Sigmoid colon (tissue), 7 donors: Measurements from ENCODE around the gene SYT15. TPM values are rescaled to one million over a fixed set of nuclear protein-coding genes. Genes with fewer than 3 reads are reported as not detected.

Experiments used
- DNase-seq: peaks from one replicate; pipeline ENCODE4 v3.0.0-alpha.2; 2019
- H3K27ac ChIP-seq, 4 donors: fragments of 200-600 bp; sonication (generic); one replicate each; pipeline ENCODE4 v1.5.1; 2016 to 2019; ENCODE audit warnings: mild to moderate bottlenecking in 1 of 4
- H3K27me3 ChIP-seq, 3 donors: fragments of 200-600 bp; sonication (generic); one replicate each; pipeline ENCODE4 v1.5.1; 2019; ENCODE audit warnings: mild to moderate bottlenecking in 1 of 3
- H3K36me3 ChIP-seq, 4 donors: fragments of 200-600 bp; sonication (generic); one replicate each; pipeline ENCODE4 v1.5.1; 2016 to 2019
- H3K4me1 ChIP-seq, 4 donors: fragments of 200-600 bp; sonication (generic); one replicate each; pipeline ENCODE4 v1.5.1; 2017 to 2019
- H3K4me3 ChIP-seq, 4 donors: fragments of 200-600 bp; sonication (generic); one replicate each; pipeline ENCODE4 v1.5.1; 2017 to 2019; ENCODE audit warnings: mild to moderate bottlenecking in 2 of 4, moderate library complexity in 1 of 4
- H3K9me3 ChIP-seq, 4 donors: fragments of 200-600 bp in 3 of 4; sonication (generic) in 3 of 4; one replicate each; pipeline versions ENCODE4 v1.5.1 to v1.6.1; 2013 to 2019
- EP300 ChIP-seq, 4 donors: sonication (generic); formaldehyde crosslinking; IDR thresholded peaks; one replicate each; pipeline ENCODE4 v1.6.1; 2017; ENCODE audit warnings: antibody characterized with exemption in 4 of 4
- POLR2A ChIP-seq, 2 donors: fragments of 450-650 bp; IDR thresholded peaks; one replicate each; pipeline ENCODE4 v1.6.1; 2016; ENCODE audit warnings: antibody characterized with exemption in 2 of 2, mild to moderate bottlenecking in 2 of 2, moderate library complexity in 2 of 2
- POLR2AphosphoS5 ChIP-seq, 4 donors: sonication (generic); formaldehyde crosslinking; IDR thresholded peaks; one replicate each; pipeline ENCODE4 v1.6.1; 2017; ENCODE audit warnings: antibody characterized with exemption in 4 of 4
- WGBS, 2 donors: extraction: QIAGEN DNeasy Blood & Tissue Kit; methylation state at CpG; one replicate each; pipeline ENCODE4 v1.1.7; 2013; 5-methylcytosine and 5-hydroxymethylcytosine counted together
- intact Hi-C: fragments of 100-400 bp; cut with DNase I; formaldehyde crosslinking; loops from one replicate; pipeline ENCODE4 v1.15.1; 2023
- polyA plus RNA-seq, 3 donors: library from polyadenylated mRNA; stranded (reverse); fragments of 200-250 nt; gene quantifications; one replicate each; pipeline ENCODE4 v1.2.3, GENCODE V29; 2013
- total RNA-seq, 4 donors: library from RNA; depleted of rRNA; stranded (reverse); fragments of >200 nt; gene quantifications; one replicate each; pipeline ENCODE4 v1.1.0, GENCODE V29; 2016
- TF ChIP-seq, protein P1 (sequence below), 4 experiments: fragments of 450-650 bp in 3 of 4; fragments of 200-600 bp in 1 of 4; IDR thresholded peaks; one replicate each; pipeline ENCODE4 v1.5.1; 2016 to 2019; ENCODE audit warnings: antibody characterized with exemption in 4 of 4, mild to moderate bottlenecking in 3 of 4, moderate library complexity in 2 of 4
- donor health status: healthy with polysubstance abuse.
- donor health status: Bipolar disorder and iron deficiency.
- donor health status: healthy.

SYT15 gene
- total and polyA plus RNA-seq, 7 donors: 0.81 to 1.7 (median 1.2) TPM

DNA sequence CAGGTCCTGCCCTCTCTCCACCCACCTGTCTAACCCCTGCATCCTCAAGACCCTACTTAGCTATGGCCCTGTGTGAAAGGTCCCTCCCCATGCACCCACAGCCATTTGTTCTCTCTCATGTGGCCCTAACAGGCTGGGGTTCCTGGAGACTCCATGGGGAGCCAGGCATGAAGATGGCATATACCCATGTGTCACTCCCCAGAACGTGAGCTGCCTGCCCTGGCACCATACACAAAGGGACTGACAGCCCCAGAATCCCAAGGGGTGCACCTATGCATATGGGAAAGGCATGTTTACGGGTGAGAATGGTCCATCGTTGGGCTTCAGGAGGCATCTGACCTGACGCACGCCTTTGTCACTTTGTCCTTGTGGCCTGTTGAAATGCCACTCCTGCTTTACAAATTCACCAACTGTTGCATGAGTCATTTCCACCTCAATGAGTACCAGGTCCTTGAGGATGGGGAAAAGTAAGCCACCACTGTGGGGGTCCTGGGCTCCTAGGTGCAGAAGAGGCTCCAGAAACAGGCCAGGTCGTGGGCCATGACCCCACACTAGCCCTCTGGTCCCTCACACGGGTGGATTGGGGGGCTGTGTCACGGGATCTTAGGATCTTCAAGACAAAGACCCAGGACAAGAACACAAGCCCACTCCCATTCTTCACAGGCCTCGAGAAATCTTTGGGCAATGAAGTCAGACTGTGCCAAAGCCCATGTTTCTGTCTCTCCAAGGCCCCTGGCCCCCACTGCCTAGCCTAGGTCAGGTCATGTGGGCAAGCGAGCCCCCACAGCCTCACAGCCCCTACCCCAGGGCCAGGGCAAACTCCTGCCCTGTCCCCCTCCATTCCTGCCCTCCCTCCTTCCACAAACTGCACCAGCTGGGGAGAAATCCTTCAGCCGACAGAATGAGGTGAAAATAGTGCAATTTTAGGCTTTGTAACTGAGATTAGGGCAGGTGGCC, 31.1 kb upstream of the SYT15 start:
- DNase-seq: peak; percentile 67
- 75 to 78% methylated on average over 11 of the region's 11 CpGs for WGBS, 2 donors
- intact Hi-C loops: no loop called here

DNA sequence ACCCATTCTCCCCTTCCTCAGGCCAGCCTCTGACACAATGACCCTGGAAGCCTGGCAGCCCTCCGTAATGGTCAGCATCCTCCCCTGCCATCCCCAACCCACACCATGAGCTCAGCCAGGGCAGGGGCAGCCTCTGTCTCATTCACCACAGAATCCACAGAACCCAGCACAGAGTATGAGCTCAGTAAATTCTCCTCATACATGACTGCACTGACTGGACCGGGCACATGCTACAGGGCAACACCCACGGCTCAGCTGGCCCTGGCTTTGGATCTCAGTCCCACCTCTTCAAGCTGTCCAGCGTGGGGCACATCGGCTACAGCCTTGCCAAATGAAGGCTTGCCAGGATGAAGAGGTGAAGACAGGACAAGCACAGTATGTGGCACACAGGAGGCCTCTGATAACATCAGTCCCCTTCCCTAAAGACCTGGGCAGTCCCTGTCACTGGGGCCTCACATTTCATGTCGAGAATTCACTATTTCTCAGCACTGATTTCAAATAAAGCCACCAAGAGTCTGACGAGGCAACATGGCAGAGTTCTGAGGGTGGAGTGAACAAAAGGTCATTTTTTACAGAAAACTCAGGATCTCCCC, 30.3 kb upstream of the SYT15 start:
- no peaks in the 10 kb centered on the region for H3K9me3 ChIP-seq
- peak; percentile 63 for DNase-seq
- peaks cover 0 to 12% (median 11%) of the 10 kb centered on the region in 4 donors for H3K4me1 ChIP-seq
- H3K4me3 ChIP-seq: no peak overlapping the region
- 79% methylated on average over 7 of the region's 7 CpGs for WGBS, 2 donors
- no peaks in the 10 kb centered on the region for H3K36me3 ChIP-seq
- H3K27ac ChIP-seq: no peak overlapping the region
- H3K27me3 ChIP-seq: no peaks in the 10 kb centered on the region
- intact Hi-C loops: no loop called here
- TF ChIP-seq POLR2AphosphoS5 (IDR thresholded peaks at IDR 0.05) (no peak), EP300 (IDR thresholded peaks at IDR 0.05) (no peak), POLR2A (IDR thresholded peaks at IDR 0.05) (no peak)
- TF ChIP-seq, protein P1, sequence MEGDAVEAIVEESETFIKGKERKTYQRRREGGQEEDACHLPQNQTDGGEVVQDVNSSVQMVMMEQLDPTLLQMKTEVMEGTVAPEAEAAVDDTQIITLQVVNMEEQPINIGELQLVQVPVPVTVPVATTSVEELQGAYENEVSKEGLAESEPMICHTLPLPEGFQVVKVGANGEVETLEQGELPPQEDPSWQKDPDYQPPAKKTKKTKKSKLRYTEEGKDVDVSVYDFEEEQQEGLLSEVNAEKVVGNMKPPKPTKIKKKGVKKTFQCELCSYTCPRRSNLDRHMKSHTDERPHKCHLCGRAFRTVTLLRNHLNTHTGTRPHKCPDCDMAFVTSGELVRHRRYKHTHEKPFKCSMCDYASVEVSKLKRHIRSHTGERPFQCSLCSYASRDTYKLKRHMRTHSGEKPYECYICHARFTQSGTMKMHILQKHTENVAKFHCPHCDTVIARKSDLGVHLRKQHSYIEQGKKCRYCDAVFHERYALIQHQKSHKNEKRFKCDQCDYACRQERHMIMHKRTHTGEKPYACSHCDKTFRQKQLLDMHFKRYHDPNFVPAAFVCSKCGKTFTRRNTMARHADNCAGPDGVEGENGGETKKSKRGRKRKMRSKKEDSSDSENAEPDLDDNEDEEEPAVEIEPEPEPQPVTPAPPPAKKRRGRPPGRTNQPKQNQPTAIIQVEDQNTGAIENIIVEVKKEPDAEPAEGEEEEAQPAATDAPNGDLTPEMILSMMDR (IDR thresholded peaks at IDR 0.05): no peak

More for the DNA sequence above, 31.1 kb upstream of the SYT15 start:
- Histone ChIP-seq H3K27me3 (no peaks in the 10 kb centered on the region), H3K36me3 (no peaks in the 10 kb centered on the region), H3K9me3 (no peaks in the 10 kb centered on the region), H3K4me1 (peaks cover 0 to 12% (median 11%) of the 10 kb centered on the region in 4 donors), H3K4me3 (no peak overlapping the region), H3K27ac (no peak overlapping the region)
- TF ChIP-seq, protein P1 (IDR thresholded peaks at IDR 0.05): no peak
- TF ChIP-seq EP300 (IDR thresholded peaks at IDR 0.05) (no peak), POLR2AphosphoS5 (IDR thresholded peaks at IDR 0.05) (no peak), POLR2A (IDR thresholded peaks at IDR 0.05) (no peak)

DNA sequence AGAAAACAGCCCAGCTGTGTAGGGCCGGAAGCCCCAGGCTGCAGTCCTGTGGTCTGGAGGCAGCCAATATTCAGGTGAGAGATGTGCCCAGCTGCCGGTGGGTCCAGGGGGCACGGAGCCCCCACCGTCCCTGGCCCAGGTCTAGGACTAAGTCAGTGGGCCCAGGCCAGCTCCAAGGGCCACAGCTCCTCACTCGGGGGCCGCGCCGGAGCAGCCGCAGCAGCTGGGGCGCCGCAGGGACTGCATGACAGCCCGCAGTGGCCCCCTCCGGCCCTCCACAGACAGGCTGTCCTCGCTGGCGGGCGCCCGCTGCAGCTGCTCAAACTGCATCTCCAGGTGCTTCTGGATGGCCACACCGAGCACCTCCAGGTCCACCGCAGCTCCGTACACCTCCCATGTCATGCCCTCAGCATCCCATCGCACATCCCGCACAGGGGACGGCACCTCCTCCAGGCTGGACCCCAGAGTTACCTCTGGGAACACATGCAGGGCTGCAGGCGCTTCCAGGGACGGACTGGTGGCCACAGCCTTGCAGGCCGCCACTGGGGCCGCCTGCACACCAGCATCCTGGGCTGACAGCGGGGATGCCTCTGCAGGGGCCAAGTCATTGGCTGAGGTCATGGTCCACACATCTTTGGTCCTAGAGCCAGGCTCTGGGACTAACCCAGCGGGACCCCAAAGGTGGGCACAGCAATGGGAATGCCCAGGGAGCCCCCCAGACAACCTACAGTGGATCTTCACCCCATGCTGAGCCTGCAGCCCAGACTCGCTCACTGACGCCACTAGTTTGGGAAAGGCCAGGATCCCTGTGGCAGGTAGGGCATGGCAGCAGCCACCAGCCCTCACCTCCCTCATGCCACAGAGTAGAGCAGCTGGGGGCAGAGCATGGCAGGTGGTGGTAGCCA, 29.5 kb upstream of the SYT15 start:
- H3K27ac ChIP-seq: no peak overlapping the region
- intact Hi-C loops: no loop called here
- no peaks in the 10 kb centered on the region for H3K36me3 ChIP-seq
- 88 to 90% methylated on average over 31 of the region's 31 CpGs for WGBS, 2 donors
- H3K27me3 ChIP-seq: peaks cover 0 to 4% (median 0%) of the 10 kb centered on the region in 3 donors
- DNase-seq: peak; percentile 68
- H3K4me1 ChIP-seq: peaks cover 0 to 11% (median 11%) of the 10 kb centered on the region in 4 donors
- H3K4me3 ChIP-seq: no peak overlapping the region
- no peaks in the 10 kb centered on the region for H3K9me3 ChIP-seq
- no peak for TF ChIP-seq POLR2AphosphoS5 (IDR thresholded peaks at IDR 0.05)
- TF ChIP-seq, protein P1 (IDR thresholded peaks at IDR 0.05): no peak
- TF ChIP-seq EP300 (IDR thresholded peaks at IDR 0.05): no peak
- TF ChIP-seq POLR2A (IDR thresholded peaks at IDR 0.05): no peak

DNA sequence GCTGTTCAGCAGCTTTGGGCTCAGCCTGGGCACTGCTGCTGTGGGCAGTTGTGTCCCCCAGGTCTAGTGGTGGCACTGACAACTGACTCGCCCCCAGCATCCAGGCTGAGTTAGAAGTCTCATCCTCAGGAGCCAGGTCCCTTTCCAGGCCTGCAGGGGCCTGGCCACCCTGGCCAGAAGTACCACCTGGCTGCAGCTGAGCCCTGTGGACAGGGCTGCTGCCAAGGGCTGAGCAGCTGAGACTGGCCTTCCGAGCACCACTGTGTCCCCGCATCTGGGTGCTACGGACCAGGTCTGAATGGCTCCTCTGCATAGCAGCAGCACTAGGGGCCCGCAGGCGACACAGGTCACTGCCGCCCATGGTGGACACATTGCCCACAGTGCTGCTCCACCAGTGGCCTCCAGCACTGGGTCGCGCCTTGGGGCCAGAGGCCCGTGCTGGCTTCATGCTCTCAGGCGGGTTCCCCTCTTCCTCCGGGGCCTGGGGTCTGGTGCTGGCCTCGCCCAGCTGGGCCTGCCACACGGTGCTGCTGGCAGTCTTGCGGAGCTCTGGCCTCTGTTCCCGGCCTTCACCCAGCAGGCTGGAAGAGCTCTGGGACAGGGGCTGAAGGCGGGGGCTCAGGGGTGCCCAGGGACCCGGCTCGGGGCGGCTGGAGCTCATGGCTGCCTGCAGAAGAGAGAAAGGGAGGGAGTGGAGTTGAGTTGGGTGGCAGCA, 28.7 kb upstream of the SYT15 start:
- Histone ChIP-seq H3K4me3 (no peak overlapping the region), H3K27ac (no peak overlapping the region), H3K4me1 (peaks cover 0 to 3% (median 3%) of the 10 kb centered on the region in 4 donors), H3K36me3 (no peaks in the 10 kb centered on the region), H3K9me3 (no peaks in the 10 kb centered on the region), H3K27me3 (peaks cover 0 to 10% (median 3%) of the 10 kb centered on the region in 3 donors)
- TF ChIP-seq POLR2AphosphoS5 (IDR thresholded peaks at IDR 0.05) (no peak), POLR2A (IDR thresholded peaks at IDR 0.05) (no peak), EP300 (IDR thresholded peaks at IDR 0.05) (no peak)
- TF ChIP-seq, protein P1 (IDR thresholded peaks at IDR 0.05): no peak
- 87 to 88% methylated on average over 20 of the region's 20 CpGs for WGBS, 2 donors
- DNase-seq: peak; percentile 65
- intact Hi-C loops: no loop called here
